Midbrain (tissue), 1 donor: ENCODE measurements around the gene SH3RF3.

Experiments
- DNase-seq: peaks from one replicate; lab custom pipeline; 2025; lab: John Stamatoyannopoulos, UW

The SH3RF3 gene

DNA sequence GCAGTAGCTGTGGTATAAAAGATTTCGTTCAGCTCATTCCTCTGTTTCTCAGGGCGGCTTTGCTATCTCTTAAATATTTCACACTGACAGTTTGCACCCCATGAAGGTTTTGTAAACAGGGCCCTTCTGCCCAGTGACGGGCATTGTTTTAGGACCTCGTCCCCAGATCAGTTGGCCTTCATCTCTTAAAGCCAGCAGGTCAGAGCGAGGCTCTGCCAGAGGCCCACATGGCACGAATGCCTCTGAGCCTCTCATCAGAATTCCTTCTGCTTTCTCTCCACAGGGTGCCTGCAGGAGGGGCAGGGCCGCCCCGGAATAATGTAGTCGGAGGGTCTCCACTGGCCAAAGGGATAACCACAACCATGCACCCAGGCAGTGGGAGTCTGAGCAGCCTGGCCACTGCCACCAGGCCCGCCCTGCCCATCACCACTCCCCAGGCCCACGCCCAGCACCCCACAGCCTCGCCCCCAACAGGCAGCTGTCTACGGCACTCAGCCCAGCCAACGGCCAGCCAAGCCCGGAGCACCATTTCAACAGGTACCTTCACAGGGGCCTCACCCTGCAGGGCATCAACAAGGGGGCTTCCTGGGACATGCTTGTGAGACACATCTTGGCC, 307.7 kb downstream of the SH3RF3 start:
- no peak for DNase-seq

DNA sequence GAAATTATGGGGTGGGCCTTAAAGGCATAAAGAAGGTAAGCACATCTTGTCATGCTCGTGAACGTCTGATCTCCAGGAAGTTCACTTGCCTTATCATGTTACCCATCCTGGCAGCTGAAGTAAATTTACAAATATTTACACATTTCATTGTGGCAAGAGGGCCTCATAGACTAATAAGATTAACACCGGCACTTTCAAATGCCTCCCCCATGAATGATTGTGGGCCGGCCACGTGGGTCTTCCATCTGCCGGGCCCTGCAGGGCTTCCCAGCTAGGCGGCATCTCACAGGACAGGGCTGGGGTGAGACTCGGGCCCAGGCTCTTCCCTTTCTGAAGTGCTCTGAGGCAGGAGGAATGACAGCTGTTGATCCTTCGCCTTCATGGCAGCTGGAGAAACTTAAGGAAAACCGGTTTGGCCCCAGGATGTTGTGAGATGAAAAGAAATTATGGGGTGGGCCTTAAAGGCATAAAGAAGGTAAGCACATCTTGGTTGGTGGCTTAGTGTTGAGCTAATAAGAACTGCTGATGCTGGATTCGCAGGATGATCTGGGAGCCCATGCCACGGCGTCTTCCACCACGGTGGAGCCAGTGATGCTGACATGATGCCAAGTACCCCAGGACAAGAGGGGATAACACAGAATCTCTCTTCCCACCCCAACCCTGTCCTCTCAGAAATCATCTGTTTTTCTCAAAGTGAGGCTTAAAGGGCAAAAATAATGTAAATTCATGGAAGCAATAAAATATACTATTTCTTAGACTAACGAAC, 308.5 kb downstream of the SH3RF3 start:
- DNase-seq: no peak

DNA sequence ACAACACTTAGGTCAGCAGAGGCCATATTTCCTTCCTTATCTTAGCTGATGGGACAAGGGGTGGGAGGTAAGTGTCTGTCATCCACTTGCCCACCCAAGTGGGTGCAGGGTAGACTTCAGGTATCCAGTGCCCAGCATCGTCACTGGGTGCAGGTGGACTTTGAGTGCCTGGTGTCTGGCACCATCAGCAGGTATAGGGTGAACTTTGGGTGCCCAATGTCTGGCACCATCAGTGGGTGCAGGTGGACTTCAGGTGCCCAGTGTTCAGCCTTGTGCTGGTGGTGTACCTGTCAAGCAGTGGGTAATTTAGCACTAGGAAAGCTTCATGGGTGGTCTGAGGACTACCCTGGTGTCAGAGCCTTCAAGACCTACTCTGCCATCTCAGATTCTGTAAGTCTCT, 309.1 kb downstream of the SH3RF3 start:
- DNase-seq: no peak

DNA sequence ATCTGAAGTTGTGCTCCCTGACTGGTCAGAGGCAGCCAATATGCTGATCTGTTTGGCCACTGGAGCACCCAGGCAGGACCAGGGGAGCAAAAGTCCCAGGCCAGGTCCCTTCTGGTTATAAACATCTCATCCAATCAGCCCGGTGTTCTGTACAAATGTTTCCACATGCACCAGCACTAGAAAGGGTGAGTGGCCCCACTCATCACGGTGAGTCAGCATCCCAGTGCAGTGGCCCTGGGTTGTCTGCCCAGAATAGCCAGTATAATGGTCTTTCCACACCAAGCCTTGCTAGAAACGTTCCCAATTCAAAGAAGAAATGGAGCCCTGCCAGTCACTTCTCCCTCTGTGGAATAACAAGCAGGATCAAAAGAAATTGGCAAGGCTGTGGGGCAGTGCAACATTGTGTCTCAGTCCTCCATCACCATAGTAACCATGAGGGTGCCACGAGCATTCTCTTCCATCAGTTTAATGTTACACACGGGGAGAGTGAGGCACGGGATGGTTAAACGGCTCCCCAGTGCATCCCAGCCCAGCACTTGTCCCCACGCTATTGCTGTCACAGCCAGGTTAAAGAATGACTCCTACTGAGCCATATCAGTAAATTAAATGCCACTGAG, 309.9 kb downstream of the SH3RF3 start:
- DNase-seq: peak; percentile 74

DNA sequence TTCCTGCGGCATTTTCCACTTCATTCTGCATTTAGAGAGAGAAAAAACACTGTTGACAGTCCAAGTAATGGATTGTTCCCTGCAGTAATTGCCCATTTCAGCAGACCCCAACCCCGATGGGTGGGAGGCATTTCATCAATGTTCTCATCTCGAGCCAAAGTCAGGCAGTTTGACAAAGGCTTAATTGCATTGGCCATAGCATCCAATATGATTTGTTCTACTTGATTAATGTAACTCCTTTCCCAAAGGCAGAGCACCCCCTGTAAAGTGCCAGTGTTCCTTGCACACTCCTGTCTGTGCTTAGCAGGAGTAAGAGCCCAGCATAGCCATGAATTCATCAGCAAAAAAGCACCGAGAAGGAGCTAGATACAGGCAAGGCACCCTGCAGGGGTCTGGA, 310.4 kb downstream of the SH3RF3 start:
- no peak for DNase-seq

DNA sequence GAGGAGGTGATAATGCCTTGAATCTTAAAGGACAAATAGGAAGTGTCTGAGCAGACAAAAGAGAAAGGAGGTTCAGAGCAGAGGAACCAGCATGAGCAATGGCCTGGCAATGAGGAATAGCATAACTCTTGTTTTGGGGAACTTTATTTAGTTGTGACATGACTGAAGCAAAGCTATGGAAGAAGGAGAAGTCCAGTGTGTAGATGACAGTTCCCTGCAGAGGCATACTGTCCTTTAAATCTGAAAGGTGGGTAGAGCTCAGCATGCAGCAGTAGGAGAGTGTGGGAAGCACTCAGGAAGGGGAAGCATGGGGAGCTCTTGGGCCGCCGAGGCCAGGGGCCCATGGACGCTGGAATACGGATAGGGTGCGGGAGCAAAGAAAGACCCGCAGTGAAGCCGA, 311.0 kb downstream of the SH3RF3 start:
- DNase-seq: no peak

DNA sequence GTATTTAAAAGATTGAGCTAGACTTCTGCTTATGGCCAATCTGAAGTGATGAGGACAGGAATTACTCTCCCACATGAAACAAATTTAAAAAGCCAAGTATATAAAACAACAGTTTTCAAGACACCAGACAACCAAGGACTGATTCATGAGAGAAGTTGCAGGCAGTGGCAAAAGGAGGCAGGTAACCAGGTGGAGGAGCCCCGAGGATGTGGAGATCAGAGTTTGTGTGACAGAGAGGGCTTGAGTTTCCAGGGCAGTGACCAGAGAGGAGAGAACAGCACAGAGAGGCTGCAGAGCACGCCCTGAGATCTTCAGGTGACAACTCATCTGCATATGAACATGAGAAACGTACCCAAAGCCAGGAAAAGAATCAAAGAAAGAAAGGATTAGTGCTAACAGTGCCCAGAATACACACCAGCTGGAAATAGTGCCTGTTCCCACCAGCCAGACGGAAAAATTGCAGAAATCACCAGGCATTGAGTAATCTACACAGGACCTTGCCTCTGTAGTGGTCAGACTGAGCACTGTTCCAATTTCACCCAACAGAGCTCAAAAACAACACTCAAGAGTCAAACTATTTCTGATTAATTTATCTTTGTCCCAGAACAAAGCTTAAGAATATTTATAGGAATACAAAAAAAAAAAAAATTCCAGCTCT, 311.6 kb downstream of the SH3RF3 start:
- DNase-seq: no peak

DNA sequence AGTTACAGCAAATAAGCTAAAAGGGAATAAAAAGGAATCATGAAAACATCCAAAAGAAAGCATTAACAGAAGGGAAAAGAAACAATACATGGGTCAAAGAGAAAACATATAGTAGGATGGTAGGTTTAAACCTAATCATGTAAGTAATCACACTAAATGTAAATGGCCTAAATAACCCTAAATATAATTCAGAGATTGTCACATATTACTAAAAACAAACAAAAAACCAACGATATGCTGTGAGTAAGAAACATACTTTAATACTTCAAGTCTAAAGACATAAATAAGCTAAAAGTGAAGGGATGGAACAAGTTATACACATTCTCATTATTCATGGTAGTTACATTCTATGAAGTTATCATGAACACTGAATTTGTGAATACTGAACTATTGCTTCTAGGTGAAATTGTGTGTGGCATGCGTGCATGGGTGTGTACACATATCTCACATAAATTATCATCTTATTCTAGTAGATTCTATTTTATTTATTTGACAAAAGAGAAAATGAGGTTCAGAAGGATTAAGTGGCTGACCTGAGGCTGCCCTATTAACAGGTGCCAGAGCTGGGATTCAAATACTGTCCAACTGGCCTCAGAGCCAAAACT, 313.8 kb downstream of the SH3RF3 start:
- no peak for DNase-seq

DNA sequence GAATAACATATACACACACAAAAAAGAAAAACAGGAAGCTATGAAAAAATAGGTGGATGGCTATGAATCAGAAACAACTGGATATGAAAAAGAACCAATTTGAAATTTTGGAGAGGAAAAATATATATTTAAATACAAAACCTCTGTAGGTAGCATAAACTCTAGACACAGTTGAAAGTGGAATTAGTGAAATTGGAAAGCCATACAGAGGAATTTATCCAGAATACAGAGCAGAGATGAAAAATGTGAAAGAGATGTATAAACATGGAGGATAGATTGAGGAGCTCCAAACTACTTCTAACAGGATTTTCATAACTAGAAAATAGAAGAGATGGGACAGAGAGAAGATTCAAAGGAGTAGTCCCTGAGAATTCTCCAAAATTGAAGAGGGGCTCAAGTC, 315.9 kb downstream of the SH3RF3 start:
- no peak for DNase-seq

DNA sequence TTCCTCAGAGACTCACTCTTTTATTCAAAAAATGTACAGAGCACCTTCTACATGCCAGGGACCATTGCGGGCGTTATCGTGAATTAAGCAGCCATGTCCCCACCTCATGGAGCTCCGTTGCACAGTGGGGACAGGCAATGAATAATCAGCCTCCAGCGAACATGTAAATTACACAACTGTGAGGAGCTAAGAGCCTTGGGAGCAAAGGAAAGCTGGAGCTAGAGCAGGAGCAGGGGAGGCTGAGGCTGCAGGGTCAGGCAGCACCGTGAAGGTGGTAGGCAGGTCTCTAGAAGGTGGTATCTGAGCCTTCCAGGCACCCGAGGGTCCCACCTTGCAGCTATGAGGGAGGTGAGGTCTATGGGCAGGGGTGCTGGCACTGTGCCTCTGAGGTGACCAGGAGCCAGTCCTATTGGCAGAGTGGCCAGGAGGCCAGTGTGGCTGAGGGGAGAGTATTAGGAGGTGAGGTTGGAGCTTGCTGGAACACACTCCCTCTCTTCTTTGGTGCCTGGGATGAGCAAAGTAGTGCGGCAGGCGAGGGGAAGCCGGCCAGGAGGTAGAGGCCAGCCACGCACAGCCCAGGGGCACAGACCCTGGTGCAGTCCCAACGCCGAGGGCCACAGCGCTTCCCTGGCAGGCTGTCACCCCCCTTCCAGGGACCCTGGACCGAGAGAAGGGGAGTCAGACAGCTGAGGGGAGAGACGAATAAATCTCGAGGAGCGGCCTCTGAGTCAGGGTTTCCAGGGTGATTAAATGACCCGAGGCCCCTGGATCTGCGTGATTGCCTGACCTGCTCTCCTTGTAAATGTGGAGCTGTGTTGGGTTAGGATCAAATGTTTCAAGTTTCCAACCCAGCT, 317.5 kb downstream of the SH3RF3 start:
- no peak for DNase-seq

DNA sequence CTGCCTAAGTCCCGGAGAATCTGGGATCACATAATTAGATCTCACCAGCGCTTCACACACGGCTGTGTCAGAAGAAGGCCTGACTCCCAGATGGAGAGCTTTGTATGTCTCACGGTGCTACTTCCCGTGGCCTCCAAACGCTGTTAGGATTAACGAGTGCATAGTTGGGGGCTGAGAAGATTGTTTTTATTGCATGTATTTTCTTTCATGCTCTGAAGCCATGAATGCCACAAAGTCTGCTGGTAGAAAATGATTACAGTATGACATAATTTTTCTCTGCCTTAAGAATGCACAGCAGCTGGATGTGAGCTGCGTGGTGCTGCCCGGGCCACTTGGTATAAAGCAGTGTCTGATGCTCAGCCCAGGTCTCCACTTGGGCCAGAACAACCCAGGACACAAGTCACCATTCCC, 318.3 kb downstream of the SH3RF3 start:
- no peak for DNase-seq

DNA sequence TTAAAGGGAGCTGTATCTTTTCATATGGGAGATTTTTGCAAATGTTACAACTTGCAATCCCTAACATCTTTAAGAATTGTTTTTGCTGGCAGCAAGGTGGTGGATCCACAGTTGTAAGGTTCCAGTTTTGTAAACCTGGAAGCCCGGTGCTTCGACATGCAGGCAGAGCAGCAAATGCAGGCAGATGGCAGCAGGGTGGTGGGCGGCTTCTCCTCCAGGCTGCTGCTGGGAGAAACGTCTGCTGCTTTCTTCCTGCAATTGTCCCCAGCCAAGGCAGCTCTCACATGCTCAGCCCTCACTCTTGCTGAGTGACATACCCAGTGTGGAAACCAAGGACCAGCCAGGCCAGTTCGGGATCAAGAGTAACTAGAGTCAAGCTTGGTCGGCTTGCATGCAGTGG, 318.8 kb downstream of the SH3RF3 start:
- DNase-seq: no peak

DNA sequence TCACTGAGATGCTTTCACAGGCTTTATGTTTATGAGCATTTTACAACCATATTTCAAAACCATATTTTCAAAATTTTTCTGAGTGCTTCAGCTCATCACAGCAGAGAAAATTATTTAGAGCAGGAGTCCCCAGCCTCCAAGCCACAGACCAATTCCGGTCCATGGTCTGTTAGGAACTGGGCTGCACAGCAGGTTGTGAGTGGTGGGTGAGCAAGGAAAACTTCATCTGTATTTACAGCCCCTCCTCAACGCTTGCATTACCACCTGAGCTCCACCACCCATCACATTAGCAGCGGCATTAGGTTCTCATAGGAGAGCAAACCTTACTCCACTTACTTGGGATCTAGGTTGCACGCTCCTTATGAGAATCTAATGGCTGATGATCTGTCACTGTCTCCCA, 319.2 kb downstream of the SH3RF3 start:
- no peak for DNase-seq

DNA sequence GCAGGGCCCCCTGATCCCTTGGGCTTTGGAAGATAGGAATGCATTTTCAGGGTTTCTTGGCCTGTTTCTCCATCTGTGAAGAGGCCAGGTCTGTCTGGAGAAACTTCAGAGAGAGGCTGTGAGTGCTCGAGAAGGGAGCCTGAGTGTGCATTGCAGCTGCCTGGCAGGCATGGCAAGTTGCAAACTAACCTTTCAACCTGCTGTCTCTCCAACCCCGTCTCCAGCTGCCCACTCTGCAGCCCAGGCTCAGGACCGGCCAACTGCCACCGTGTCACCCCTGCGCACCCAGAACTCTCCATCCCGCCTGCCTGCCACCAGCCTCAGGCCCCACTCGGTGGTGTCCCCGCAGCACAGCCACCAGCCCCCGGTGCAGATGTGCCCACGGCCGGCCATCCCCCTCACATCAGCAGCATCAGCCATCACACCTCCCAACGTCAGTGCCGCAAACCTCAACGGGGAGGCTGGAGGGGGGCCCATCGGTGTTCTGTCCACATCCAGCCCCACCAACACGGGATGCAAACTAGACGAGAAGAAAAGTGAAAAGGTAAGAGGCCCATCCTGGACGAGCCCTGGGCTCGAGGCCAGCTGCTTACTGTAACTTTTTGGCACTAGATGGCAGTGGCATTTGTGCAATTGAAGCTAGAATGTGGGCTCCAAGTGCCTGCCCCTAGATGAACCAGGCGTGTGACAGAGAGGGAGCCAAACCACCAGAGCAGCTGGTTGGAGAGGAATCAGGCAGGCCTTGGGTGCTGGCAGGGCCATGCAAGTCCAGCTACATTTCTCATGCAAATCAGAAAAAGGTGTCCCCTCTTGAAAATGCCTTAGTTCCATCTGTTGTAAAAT, 320.2 kb downstream of the SH3RF3 start:
- no peak for DNase-seq

DNA sequence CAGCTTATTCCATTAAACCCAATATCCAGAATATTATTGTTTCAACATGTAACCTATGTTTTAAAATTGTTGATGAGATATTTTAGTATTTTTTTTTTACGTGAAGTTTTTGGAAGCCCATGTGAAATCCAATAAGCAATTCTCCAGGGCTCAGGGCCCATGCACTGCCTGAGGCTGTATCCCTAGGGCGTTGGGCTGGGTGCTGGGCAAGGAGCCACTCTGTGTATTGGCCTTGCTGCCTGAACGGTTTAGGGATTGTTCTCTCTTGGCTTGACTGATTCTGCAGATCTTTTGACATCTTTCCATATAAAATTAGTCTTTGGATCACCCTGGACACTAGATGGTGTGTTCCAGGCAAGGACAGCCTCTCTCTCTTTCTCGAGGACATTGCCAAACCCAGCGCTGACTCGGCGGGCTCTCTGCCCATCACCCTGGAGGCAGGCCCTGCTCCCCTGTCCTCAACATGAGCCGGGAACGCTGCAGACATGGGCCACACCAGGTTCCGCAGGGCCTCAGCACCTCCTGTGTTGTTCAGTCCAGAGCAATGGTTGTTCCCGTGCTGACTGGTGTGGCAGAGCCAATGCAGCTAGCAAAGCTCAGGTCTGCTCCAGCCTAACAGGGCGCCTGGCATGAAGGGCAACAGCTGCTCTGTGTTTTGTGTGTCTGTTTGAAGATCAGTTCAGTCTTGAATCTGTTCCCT, 321.7 kb downstream of the SH3RF3 start:
- no peak for DNase-seq

DNA sequence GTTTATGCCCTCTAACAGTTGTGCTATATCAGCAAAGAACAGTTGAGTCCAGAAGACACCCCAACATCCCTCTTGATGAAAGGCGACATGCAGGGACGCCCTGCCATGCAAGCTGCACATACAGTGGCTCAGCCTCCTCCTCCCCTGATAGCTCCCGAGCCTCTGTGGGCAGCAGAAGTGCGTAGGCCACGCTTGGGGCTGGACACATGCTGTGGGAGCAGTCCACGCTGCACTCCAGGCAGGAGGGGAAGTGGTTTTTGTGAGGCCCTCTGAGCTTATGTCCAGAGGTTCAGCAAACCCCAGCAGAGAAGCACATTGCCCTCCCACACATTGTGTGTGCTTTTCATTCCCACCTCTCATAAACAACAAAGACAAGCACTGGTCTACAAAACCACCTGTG, 322.7 kb downstream of the SH3RF3 start:
- no peak for DNase-seq

DNA sequence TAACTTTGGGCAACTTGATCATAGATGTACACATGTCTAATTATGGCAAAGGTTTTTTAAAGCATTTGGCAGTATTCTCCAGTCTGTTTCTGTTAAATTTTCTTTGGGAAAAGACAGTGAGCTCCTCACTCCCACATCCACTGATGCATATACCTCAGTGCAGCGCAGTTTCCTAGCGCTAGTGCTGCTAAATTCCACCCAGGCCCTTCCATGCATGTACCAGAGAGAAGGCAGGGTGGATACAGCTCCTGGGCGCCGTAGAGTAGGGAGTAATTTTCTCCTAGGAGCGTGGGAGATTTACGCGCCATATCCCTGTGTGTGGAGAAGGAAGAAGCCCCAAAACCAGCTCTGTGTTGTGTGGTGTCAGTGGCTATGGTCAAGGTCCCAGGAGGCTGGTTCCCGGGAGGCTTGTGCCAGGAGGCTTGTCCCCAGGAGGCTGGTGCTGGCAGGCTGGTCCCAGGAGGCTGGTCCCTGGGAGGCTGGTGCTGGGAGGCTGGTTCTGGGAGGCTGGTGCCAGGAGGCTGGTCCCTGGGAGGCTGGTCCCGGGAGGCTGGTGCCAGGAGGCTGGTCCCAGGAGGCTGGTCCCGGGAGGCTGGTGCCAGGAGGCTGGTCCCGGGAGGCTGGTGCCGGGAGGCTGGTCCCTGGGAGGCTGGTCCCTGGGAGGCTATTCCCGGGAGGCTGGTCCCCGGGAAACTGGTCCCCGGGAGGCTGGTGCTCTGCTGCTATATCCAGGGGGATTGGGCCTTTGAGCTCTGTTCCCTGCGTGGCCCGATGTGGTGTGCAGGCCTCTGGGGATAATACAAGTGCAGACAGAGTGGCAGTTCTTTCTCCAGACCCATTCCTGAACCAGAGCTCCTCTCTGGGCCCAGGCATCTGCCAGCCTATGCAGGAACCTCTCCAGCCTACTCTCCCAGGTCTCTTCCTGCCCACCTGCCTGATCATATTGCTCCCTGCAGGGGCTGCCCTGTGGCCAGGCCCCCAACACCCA, 323.6 kb downstream of the SH3RF3 start:
- DNase-seq: no peak

DNA sequence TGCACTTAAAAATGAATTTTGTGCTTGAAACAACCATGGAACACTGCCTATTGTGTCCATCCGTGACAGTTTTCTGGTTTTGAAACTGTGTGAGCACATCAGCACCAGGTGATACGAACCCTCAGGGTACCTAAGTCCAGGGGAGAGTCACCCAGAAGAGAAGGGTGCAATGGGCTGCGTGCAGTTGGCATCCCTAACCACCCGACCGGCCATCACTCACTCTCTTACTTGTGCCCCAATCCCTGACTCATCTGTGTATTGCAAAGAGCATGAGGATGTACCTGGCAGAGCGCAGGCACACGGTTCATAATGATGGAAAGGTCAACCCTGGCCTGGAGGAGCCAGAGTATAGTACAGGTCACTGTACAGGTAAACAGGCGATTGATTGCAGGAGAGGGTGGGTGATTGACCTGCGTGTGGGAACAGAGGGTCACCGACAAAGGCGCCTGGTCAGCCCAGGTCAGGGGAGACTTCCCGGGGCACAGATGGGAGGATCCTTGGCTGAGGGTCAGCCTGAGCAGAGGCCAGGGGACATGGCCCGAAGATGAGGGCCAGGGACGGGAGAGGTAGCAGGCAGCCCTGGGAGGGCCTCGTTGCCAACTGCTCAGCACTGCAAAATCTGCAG, 324.5 kb downstream of the SH3RF3 start:
- DNase-seq: no peak
